GM21381 (cell line): ENCODE data around the gene RILPL1.
"Not testable (repeated sequence)": the region's sequence is repeated elsewhere in the genome, so short reads cannot be mapped to it uniquely, and the experiment has no call there.

Source experiments
- ATAC-seq: cut with Tn5 transposase; IDR thresholded peaks from one replicate; pipeline ENCODE4 v1.9.1; 2021; ENCODE audit warnings: mild to moderate bottlenecking, moderate library complexity; ENCODE audit not compliant: unreplicated experiment

RILPL1 gene

GRCh38 chr12:123530668-123531067 lies 2.9 kb downstream of the RILPL1 start:
- no peak for ATAC-seq

GRCh38 chr12:123529686-123530085 lies 3.8 kb downstream of the RILPL1 start:
- no peak for ATAC-seq

GRCh38 chr12:123528858-123529257 lies 4.7 kb downstream of the RILPL1 start:
- no peak for ATAC-seq

DNA sequence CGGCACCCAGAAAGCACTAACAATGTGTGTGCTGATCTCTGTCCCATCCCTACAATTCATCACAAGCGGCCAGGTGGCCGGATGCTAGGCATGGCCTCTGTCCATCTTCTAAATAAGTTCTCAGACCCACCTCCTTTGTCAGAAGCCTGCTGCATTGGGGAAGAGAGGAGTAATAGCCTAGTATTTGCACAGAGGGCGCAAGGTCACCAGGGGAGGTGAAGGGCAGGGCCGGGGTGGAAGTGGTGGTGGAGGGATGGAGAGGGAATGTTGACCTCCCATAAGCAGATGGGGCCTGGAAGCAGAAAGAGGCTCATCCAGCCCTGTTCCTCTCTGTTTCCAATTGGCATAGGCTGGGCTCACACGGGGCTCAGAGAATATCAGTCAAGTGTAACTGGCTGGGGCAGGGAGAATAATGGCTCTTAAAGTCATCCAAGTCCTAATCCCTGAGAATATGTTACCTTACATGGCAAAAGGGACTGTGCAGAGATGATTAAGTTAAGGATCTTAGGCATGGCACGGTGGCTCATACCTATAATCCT lies 6.9 kb downstream of the RILPL1 start:
- ATAC-seq, result no peak

- ATAC-seq, result no peak
Observed at GRCh38 chr12:123524378-123524777, 9.1 kb downstream of the RILPL1 start.

GRCh38 chr12:123523518-123523917 lies 10.0 kb downstream of the RILPL1 start:
- ATAC-seq, result no peak

DNA sequence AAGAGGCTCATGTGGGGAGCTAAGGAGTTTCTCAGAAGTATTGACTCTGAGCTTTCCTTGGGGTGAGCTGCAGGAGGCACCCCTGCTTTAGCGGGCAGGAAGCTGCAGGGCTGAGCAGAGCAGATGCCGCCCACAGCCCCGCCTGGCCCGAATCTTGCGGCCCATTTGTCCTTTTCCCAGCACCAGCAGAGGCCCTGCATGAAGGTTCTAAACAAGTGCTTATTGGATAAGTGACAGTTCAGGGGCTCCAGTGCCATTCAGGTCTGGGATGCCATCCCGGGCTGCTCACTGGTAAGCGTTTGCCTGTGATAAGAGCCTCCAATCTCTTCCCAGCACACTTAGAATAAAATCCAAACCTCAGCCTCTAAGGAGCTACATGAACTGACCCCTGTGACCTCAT lies 11.4 kb downstream of the RILPL1 start:
- no peak for ATAC-seq

- ATAC-seq, result no peak
Observed at GRCh38 chr12:123520567-123521474, 12.7 kb downstream of the RILPL1 start.

- no peak for ATAC-seq
Observed at GRCh38 chr12:123519141-123520001, 14.1 kb downstream of the RILPL1 start.

DNA sequence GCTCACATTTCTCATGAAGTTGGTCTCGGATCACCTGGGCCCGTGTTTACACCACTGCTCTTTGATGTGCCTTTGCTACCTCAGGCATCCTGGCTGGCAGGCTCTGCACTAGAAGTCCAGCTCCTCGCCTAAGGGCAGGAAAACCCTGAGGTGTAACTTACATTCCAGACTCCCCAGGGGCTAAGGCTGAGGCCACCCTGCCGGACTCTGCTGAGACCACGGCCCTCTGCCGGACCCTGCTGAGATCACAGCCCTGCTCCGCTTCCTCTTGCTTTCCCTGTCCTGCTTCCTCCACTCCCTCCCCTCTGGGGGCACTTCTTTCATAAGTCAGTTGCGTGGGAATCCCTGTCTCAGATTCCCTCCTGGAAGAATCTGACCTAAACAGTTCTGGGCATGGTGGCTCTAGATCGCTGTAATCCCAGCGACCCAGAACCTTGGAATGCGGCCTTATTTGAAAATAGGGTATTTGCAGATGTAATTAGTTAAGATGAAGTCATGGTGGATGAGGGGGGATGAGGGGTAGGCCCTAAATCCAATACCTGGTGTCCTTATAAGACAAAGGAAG lies 17.2 kb downstream of the RILPL1 start:
- no peak for ATAC-seq

GRCh38 chr12:123514582-123515221 lies 18.8 kb downstream of the RILPL1 start:
- ATAC-seq, result not testable (repeated sequence)

DNA sequence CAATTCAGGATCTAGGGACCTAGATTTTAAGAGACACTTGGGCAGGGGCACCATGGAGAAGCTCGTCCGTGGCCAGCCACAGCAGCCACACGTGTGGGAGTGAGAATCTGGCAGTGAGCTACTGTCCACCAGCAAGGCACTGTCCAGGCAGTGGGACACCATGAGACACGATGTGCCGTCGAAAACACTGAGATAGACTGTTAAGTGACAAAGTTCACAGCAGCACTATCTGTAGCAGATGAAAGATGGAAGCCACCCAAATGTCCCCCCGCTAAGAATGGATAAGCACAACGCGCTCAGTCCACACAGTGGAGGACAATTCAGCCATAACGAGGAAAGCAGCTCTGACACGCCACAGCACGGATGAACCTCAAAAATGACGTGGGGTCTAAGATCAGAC lies 19.7 kb downstream of the RILPL1 start:
- no peak for ATAC-seq

DNA sequence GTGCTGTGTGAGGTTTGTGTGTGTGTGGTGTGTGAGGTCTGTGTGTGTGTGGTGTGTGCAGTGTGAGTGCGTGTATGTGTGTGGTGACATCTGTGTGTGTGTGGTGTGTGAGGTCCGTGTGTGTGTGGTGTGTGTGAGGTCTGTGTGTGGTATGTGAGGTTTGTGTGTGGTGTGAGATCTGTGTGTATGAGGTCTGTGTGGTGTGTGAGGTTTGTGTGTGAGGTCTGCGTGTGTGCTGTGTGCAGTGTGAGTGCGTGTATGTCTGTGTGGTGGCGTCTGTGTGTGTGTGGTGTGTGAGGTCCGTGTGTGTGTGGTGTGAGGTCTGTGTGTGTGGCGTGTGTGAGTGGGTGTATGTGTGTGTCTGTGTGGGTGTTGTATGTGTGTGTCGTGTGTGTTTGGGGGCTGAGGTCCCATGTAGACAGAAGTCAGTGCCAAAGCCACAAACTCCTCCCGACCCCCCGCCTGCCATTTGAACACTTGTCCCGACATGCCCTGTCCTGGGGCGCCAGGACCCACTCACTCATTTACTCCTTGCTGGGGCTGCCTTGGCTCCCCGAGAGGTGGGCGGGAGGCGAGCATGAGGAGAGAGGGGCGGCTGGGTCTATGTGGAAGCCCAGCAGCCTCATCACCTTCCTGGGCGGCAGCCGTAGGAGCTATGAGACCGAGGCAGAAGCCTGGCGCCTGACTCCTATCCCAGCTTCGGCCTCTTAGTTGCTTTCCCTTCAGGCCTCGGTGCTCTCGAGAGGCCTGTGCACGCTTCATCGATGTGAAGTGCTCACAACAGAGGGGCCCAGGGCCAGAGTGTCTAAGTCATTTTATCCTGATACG lies 20.5 kb downstream of the RILPL1 start:
- ATAC-seq, result no peak

- no peak for ATAC-seq
Observed at GRCh38 chr12:123506843-123507236, 26.7 kb downstream of the RILPL1 start.

GRCh38 chr12:123506059-123506842 lies 27.3 kb downstream of the RILPL1 start:
- ATAC-seq, result no peak

DNA sequence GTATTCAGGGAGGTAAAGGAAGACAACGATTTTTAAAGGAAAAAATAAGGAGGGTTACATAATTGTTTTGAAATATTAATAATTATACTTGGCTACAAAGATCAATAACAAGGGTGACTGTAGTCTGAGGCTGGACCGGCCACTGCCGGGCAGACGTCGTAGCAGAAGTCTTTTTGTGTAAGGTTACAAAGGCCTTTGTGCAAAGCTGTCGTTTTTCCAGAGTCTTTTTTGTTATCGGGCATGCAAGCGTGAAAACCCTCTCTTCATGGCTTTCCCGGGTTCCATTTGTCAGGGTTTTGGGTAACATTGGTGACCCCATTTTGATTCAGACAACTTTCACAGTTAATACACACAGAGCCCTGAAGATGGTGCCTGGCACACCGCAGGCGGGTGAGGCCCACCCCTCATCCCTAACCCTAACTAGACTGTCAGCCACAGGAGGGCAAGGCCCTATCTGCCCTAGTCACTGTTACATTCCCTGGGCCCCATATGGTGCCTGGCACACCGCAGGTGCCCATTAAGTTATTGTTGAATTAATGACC lies 31.3 kb downstream of the RILPL1 start:
- ATAC-seq, result no peak

GRCh38 chr12:123499332-123499731 lies 34.2 kb downstream of the RILPL1 start:
- no peak for ATAC-seq

GRCh38 chr12:123498126-123498825 lies 35.2 kb downstream of the RILPL1 start:
- no peak for ATAC-seq
